GM19467 (cell line): ENCODE data around the gene CREB3L1.

Experiments used
- ATAC-seq: cut with Tn5 transposase; IDR thresholded peaks from one replicate; pipeline ENCODE4 v1.9.1; 2021; ENCODE audit warnings: mild to moderate bottlenecking, moderate library complexity; ENCODE audit not compliant: unreplicated experiment

Gene CREB3L1

GRCh38 chr11:46321757-46322156 lies 44.3 kb downstream of the CREB3L1 start:
- no peak for ATAC-seq

- ATAC-seq: no peak
These were observed 45.3 kb downstream of the CREB3L1 start for GRCh38 chr11:46322759-46323158.

GRCh38 chr11:46326813-46327416 lies 49.5 kb downstream of the CREB3L1 start:
- ATAC-seq: no peak

GRCh38 chr11:46327829-46328228 lies 50.4 kb downstream of the CREB3L1 start:
- no peak for ATAC-seq

GRCh38 chr11:46330154-46330553 lies 52.7 kb downstream of the CREB3L1 start:
- ATAC-seq: no peak

- no peak for ATAC-seq
These were observed 53.3 kb downstream of the CREB3L1 start for GRCh38 chr11:46330563-46331281.

- no peak for ATAC-seq
These were observed 54.0 kb downstream of the CREB3L1 start for GRCh38 chr11:46331282-46331984.

- ATAC-seq: no peak
These were observed 54.7 kb downstream of the CREB3L1 start for GRCh38 chr11:46332093-46332567.

GRCh38 chr11:46332568-46333393 lies 55.3 kb downstream of the CREB3L1 start:
- no peak for ATAC-seq

GRCh38 chr11:46333394-46333947 lies 56.0 kb downstream of the CREB3L1 start:
- ATAC-seq: no peak

- ATAC-seq: no peak
These were observed 56.7 kb downstream of the CREB3L1 start for GRCh38 chr11:46334211-46334610.

- no peak for ATAC-seq
These were observed 57.8 kb downstream of the CREB3L1 start for GRCh38 chr11:46335271-46335670.

GRCh38 chr11:46335890-46336562 lies 58.6 kb downstream of the CREB3L1 start:
- ATAC-seq: no peak

GRCh38 chr11:46336563-46337180 lies 59.2 kb downstream of the CREB3L1 start:
- ATAC-seq: no peak

- ATAC-seq: no peak
These were observed 60.3 kb downstream of the CREB3L1 start for GRCh38 chr11:46337626-46338345.

GRCh38 chr11:46338636-46338987 lies 61.1 kb downstream of the CREB3L1 start:
- ATAC-seq: no peak

GRCh38 chr11:46338988-46339666 lies 61.7 kb downstream of the CREB3L1 start:
- no peak for ATAC-seq

GRCh38 chr11:46339816-46340215 lies 62.4 kb downstream of the CREB3L1 start:
- ATAC-seq: no peak

GRCh38 chr11:46341454-46341853 lies 64.0 kb downstream of the CREB3L1 start:
- ATAC-seq: no peak
